HEK293 (cell line): ENCODE measurements around the gene SART3.

Experiments used
- CTCF ChIA-PET: fragments of 350-600 bp; formaldehyde crosslinking; extraction: SDS; loops from one replicate; lab custom pipeline; 2021; ENCODE audit warnings: antibody characterized with exemption; lab: Yijun Ruan, JAX
- POLR2A ChIA-PET: fragments of 300-600 bp; formaldehyde crosslinking; extraction: SDS; loops from one replicate; lab custom pipeline; 2020; ENCODE audit warnings: antibody characterized with exemption, inconsistent platforms; lab: Yijun Ruan, JAX
- H3K27ac ChIP-seq: fragments of 200-500 bp; sonication (Bioruptor generic); 2 replicates; pipeline ENCODE4 v1.5.1; 2014; ENCODE audit warnings: low read depth, low read length, control low read depth, inconsistent platforms; ENCODE audit errors: extremely low read depth
- H3K36me3 ChIP-seq, 2 experiments: fragments of 200-500 bp in 1 of 2; sonication (Bioruptor generic) in 1 of 2; 1 replicate in 1 of 2; 2 replicates in 1 of 2; pipeline ENCODE4 v1.5.1; 2014 to 2017; ENCODE audit warnings: inconsistent platforms in 2 of 2, low read length in 2 of 2; ENCODE audit not compliant: control insufficient read depth in 2 of 2, insufficient read depth in 1 of 2
- H3K4me1 ChIP-seq: fragments of 200-500 bp; sonication (Bioruptor generic); 2 replicates; pipeline ENCODE4 v1.5.1; 2014; ENCODE audit warnings: mild to moderate bottlenecking, low read length, inconsistent platforms; ENCODE audit not compliant: control insufficient read depth, insufficient read depth
- H3K4me3 ChIP-seq: 2 replicates; pipeline ENCODE4 v1.5.1; 2011; ENCODE audit warnings: low read depth, mild to moderate bottlenecking, control low read depth, low read length, moderate library complexity
- H3K9me3 ChIP-seq: fragments of 200-500 bp; sonication (Bioruptor generic); 2 replicates; pipeline ENCODE4 v1.5.1; 2014; ENCODE audit warnings: low read depth, low read length, inconsistent platforms; ENCODE audit not compliant: control insufficient read depth, insufficient read depth
- GLIS2 ChIP-seq: fragments of 450-650 bp; formaldehyde crosslinking; IDR thresholded peaks from 2 replicates; pipeline ENCODE4 v1.5.1; 2016; ENCODE audit warnings: missing biosample characterization, missing genetic modification characterization
- HOXD13 ChIP-seq: sonication (generic); formaldehyde crosslinking; IDR thresholded peaks from 2 replicates; pipeline ENCODE4 v1.8.0; 2022; ENCODE audit warnings: missing genetic modification reagents, borderline replicate concordance
- SCRT1 ChIP-seq: fragments of 450-650 bp; formaldehyde crosslinking; IDR thresholded peaks from 2 replicates; pipeline ENCODE4 v1.5.1; 2016; ENCODE audit warnings: missing biosample characterization, missing genetic modification characterization, borderline replicate concordance
- ZBTB11 ChIP-seq: fragments of 450-650 bp; formaldehyde crosslinking; conservative IDR thresholded peaks from 2 replicates; pipeline ENCODE4 v1.5.1; 2016; ENCODE audit warnings: low read depth, missing biosample characterization, missing genetic modification characterization
- ZEB2 ChIP-seq: fragments of 450-650 bp; formaldehyde crosslinking; IDR thresholded peaks from 2 replicates; pipeline ENCODE4 v1.5.1; 2016; ENCODE audit warnings: missing biosample characterization, missing genetic modification characterization
- ZFP69B ChIP-seq: fragments of 450-650 bp; formaldehyde crosslinking; IDR thresholded peaks from 2 replicates; pipeline ENCODE4 v1.5.1; 2016; ENCODE audit warnings: missing biosample characterization, missing genetic modification characterization
- ZNF146 ChIP-seq: fragments of 450-650 bp; formaldehyde crosslinking; IDR thresholded peaks from 2 replicates; pipeline ENCODE4 v1.5.1; 2016; ENCODE audit warnings: missing biosample characterization, missing genetic modification characterization
- ZNF155 ChIP-seq: fragments of 450-650 bp; formaldehyde crosslinking; IDR thresholded peaks from 2 replicates; pipeline ENCODE4 v1.5.1; 2016; ENCODE audit warnings: missing biosample characterization, missing genetic modification characterization
- ZNF23 ChIP-seq: fragments of 450-650 bp; formaldehyde crosslinking; IDR thresholded peaks from 2 replicates; pipeline ENCODE4 v1.5.1; 2016; ENCODE audit warnings: missing biosample characterization, missing genetic modification characterization, borderline replicate concordance
- ZNF26 ChIP-seq: fragments of 450-650 bp; formaldehyde crosslinking; IDR thresholded peaks from 2 replicates; pipeline ENCODE4 v1.5.1; 2016; ENCODE audit warnings: missing biosample characterization, missing genetic modification characterization
- ZNF311 ChIP-seq: fragments of 450-650 bp; formaldehyde crosslinking; IDR thresholded peaks from 2 replicates; pipeline ENCODE4 v1.5.1; 2017; ENCODE audit warnings: missing biosample characterization, missing genetic modification characterization, borderline replicate concordance
- ZNF354C ChIP-seq: fragments of 450-650 bp; formaldehyde crosslinking; IDR thresholded peaks from 2 replicates; pipeline ENCODE4 v1.5.1; 2016; ENCODE audit warnings: missing biosample characterization, missing genetic modification characterization, low read depth, borderline replicate concordance
- ZNF366 ChIP-seq: fragments of 450-650 bp; formaldehyde crosslinking; conservative IDR thresholded peaks from 2 replicates; pipeline ENCODE4 v1.5.1; 2016; ENCODE audit warnings: missing biosample characterization, missing genetic modification characterization
- ZNF473 ChIP-seq: fragments of 450-650 bp; formaldehyde crosslinking; IDR thresholded peaks from 2 replicates; pipeline ENCODE4 v1.5.1; 2017; ENCODE audit warnings: missing biosample characterization, missing genetic modification characterization
- ZNF514 ChIP-seq: fragments of 450-650 bp; formaldehyde crosslinking; IDR thresholded peaks from 2 replicates; pipeline ENCODE4 v1.5.1; 2016; ENCODE audit warnings: missing biosample characterization, missing genetic modification characterization
- ZNF529 ChIP-seq: fragments of 450-650 bp; formaldehyde crosslinking; IDR thresholded peaks from 2 replicates; pipeline ENCODE4 v1.5.1; 2017; ENCODE audit warnings: missing genetic modification characterization, missing biosample characterization; ENCODE audit not compliant: insufficient replicate concordance
- ZNF624 ChIP-seq: fragments of 450-650 bp; formaldehyde crosslinking; IDR thresholded peaks from 2 replicates; pipeline ENCODE4 v1.5.1; 2017; ENCODE audit warnings: missing biosample characterization, missing genetic modification characterization
- ZNF677 ChIP-seq: fragments of 450-650 bp; IDR thresholded peaks from 2 replicates; pipeline ENCODE4 v1.5.0; 2018; ENCODE audit warnings: missing biosample characterization, mild to moderate bottlenecking, missing genetic modification characterization, moderate library complexity
- ZNF701 ChIP-seq: fragments of 450-650 bp; formaldehyde crosslinking; IDR thresholded peaks from 2 replicates; pipeline ENCODE4 v1.5.1; 2016; ENCODE audit warnings: missing biosample characterization, missing genetic modification characterization
- ZNF707 ChIP-seq: fragments of 450-650 bp; formaldehyde crosslinking; IDR thresholded peaks from 2 replicates; pipeline ENCODE4 v1.5.1; 2016; ENCODE audit warnings: missing biosample characterization, missing genetic modification characterization
- ZNF791 ChIP-seq: fragments of 450-650 bp; formaldehyde crosslinking; IDR thresholded peaks from 2 replicates; pipeline ENCODE4 v1.5.1; 2016; ENCODE audit warnings: missing biosample characterization, missing genetic modification characterization
- ZNF830 ChIP-seq: fragments of 450-650 bp; IDR thresholded peaks from 2 replicates; pipeline ENCODE4 v1.5.0; 2018; ENCODE audit warnings: missing biosample characterization, missing genetic modification characterization, low read depth, mild to moderate bottlenecking, moderate library complexity

SART3 gene

GRCh38 chr12:108542320-108542719 lies 18.7 kb downstream of the SART3 start:
- no peak for TF ChIP-seq ZFP69B
- TF ChIP-seq ZNF155 (tag by site-specific recombination), result no peak
- no peak for TF ChIP-seq ZNF366 (tag by site-specific recombination)
- TF ChIP-seq ZBTB11, result no peak
- no peak for TF ChIP-seq ZNF26
- TF ChIP-seq, all 188 proteins: peak for 0
- ChIA-PET POLR2A (no interaction called here), CTCF (interaction anchor here (1.1 kb wide), 1 partner anchor 12 kb away, joined by 3 read pairs; no protein-coding TSS in a partner anchor)
- H3K9me3 ChIP-seq, result no peaks in the 10 kb centered on the region
- no peak overlapping the region for H3K4me3 ChIP-seq
- peaks cover 51 to 75% of the 10 kb centered on the region in 2 experiments for H3K36me3 ChIP-seq
- H3K4me1 ChIP-seq, result no peaks in the 10 kb centered on the region
- H3K27ac ChIP-seq, result no peak overlapping the region

- Histone ChIP-seq H3K27ac (no peak overlapping the region), H3K9me3 (no peaks in the 10 kb centered on the region), H3K36me3 (peaks cover 42 to 75% of the 10 kb centered on the region in 2 experiments), H3K4me3 (no peak overlapping the region), H3K4me1 (no peaks in the 10 kb centered on the region)
- POLR2A ChIA-PET, result no interaction called here
- CTCF ChIA-PET, result no interaction called here
- TF ChIP-seq ZNF791 (tag by site-specific recombination) (no peak), ZNF677 (tag by site-specific recombination) (no peak), ZNF830 (tag by site-specific recombination) (no peak), ZNF514 (tag by site-specific recombination) (no peak), HOXD13 (CRISPR knock-in tag) (no peak), ZNF473 (no peak), ZNF354C (tag by site-specific recombination) (no peak), ZNF701 (tag by site-specific recombination) (no peak), ZNF624 (tag by site-specific recombination) (no peak), ZNF529 (tag by site-specific recombination) (no peak), GLIS2 (no peak), ZEB2 (tag by site-specific recombination) (no peak), SCRT1 (no peak), ZNF23 (tag by site-specific recombination) (no peak), ZNF146 (no peak), ZNF707 (no peak), ZNF311 (no peak)
These were observed 22.3 kb downstream of the SART3 start for GRCh38 chr12:108538616-108539195.
